ENCODE results near the gene RNF19B. TPM values are rescaled to one million over a fixed set of nuclear protein-coding genes. Genes with fewer than 3 reads are reported as not detected.
"Not testable (repeated sequence)": the region's sequence is repeated elsewhere in the genome, so short reads cannot be mapped to it uniquely, and the experiment has no call there.

Gene RNF19B
- total and polyA plus RNA-seq, 5 experiments from 2014 or later, result 0.44 to 21.6 (median 1.8) TPM

- H3K27me3 Mint-ChIP-seq, result no peaks in the 10 kb centered on the region
- H3K36me3 Mint-ChIP-seq, result peaks cover 4 to 25% (median 4%) of the 10 kb centered on the region in 3 donors
- no peak for DNase-seq
- no peaks in the 10 kb centered on the region for H3K9me3 Mint-ChIP-seq
- H3K4me1 Mint-ChIP-seq, result peaks cover 0 to 9% (median 5%) of the 10 kb centered on the region in 4 donors
- H3K4me3 Mint-ChIP-seq, result no peak overlapping the region
- POLR2A ChIA-PET, result no interaction called here
- ATAC-seq, result no peak
- peak overlapping the region in 1 of 10 donors; percentile 1 for H3K27ac Mint-ChIP-seq
These were observed 40.0 kb upstream of the RNF19B start for GRCh38 chr1:33004613-33005012.

- no peak for ATAC-seq
- H3K27me3 Mint-ChIP-seq, result no peaks in the 10 kb centered on the region
- POLR2A ChIA-PET, result no interaction called here
- H3K4me1 Mint-ChIP-seq, result peaks cover 0 to 9% (median 5%) of the 10 kb centered on the region in 4 donors
- no peak overlapping the region for H3K4me3 Mint-ChIP-seq
- no peak for DNase-seq
- peak overlapping the region in 1 of 10 donors; percentile 2 for H3K27ac Mint-ChIP-seq
- H3K9me3 Mint-ChIP-seq, result no peaks in the 10 kb centered on the region
- peaks cover 2 to 15% (median 4%) of the 10 kb centered on the region in 3 donors for H3K36me3 Mint-ChIP-seq
These were observed 39.0 kb upstream of the RNF19B start for GRCh38 chr1:33003657-33004056.

- DNase-seq (no peak), ATAC-seq (no peak)
- POLR2A ChIA-PET, result interaction anchor here (0.7 kb wide), 1 partner anchor 109 kb away, joined by 4 read pairs; no protein-coding TSS in a partner anchor
- H3K27me3 Mint-ChIP-seq, result no peaks in the 10 kb centered on the region
- H3K36me3 Mint-ChIP-seq, result no peaks in the 10 kb centered on the region
- H3K27ac Mint-ChIP-seq, result no peak overlapping the region
- no peak overlapping the region for H3K4me3 Mint-ChIP-seq
- H3K4me1 Mint-ChIP-seq, result peaks cover 13 to 21% (median 18%) of the 10 kb centered on the region in 4 donors
- no peaks in the 10 kb centered on the region for H3K9me3 Mint-ChIP-seq
These were observed 37.4 kb upstream of the RNF19B start for GRCh38 chr1:33002006-33002405.

GRCh38 chr1:33001282-33001681, 36.7 kb upstream of the RNF19B start:
- H3K36me3 Mint-ChIP-seq, result no peaks in the 10 kb centered on the region
- DNase-seq (no peak), ATAC-seq (no peak)
- H3K27ac Mint-ChIP-seq, result peak overlapping the region in 2 of 10 donors; percentile 4 to 15
- POLR2A ChIA-PET, result no interaction called here
- no peaks in the 10 kb centered on the region for H3K27me3 Mint-ChIP-seq
- H3K9me3 Mint-ChIP-seq, result no peaks in the 10 kb centered on the region
- H3K4me1 Mint-ChIP-seq, result peaks cover 12 to 25% (median 19%) of the 10 kb centered on the region in 4 donors
- no peak overlapping the region for H3K4me3 Mint-ChIP-seq

GRCh38 chr1:33000427-33001026, 35.9 kb upstream of the RNF19B start:
- no peaks in the 10 kb centered on the region for H3K9me3 Mint-ChIP-seq
- no peak overlapping the region for H3K4me3 Mint-ChIP-seq
- ATAC-seq (no peak), DNase-seq (no peak)
- no peaks in the 10 kb centered on the region for H3K36me3 Mint-ChIP-seq
- POLR2A ChIA-PET, result no interaction called here
- H3K27me3 Mint-ChIP-seq, result no peaks in the 10 kb centered on the region
- H3K4me1 Mint-ChIP-seq, result peaks cover 14 to 24% (median 19%) of the 10 kb centered on the region in 4 donors
- H3K27ac Mint-ChIP-seq, result peak overlapping the region in 5 of 10 donors; percentile 4 to 49 (median 20)

GRCh38 chr1:32998997-32999396, 34.4 kb upstream of the RNF19B start:
- POLR2A ChIA-PET, result interaction anchor here (0.6 kb wide), 1 partner anchor 162 kb away, joined by 3 read pairs; no protein-coding TSS in a partner anchor
- H3K27me3 Mint-ChIP-seq, result no peaks in the 10 kb centered on the region

GRCh38 chr1:32998064-32998463, 33.5 kb upstream of the RNF19B start:
- POLR2A ChIA-PET, result no interaction called here
- H3K27ac Mint-ChIP-seq, result peak overlapping the region in 7 of 10 donors; percentile 25 to 81 (median 62)
- H3K4me3 Mint-ChIP-seq, result no peak overlapping the region
- peaks cover 22 to 26% (median 23%) of the 10 kb centered on the region in 4 donors for H3K4me1 Mint-ChIP-seq
- DNase-seq, result no peak
- ATAC-seq, result no peak
- H3K9me3 Mint-ChIP-seq, result no peaks in the 10 kb centered on the region
- H3K36me3 Mint-ChIP-seq, result no peaks in the 10 kb centered on the region
- H3K27me3 Mint-ChIP-seq, result no peaks in the 10 kb centered on the region

More at GRCh38 chr1:32998997-32999396, 34.4 kb upstream of the RNF19B start:
- Mint-ChIP-seq H3K9me3 (no peaks in the 10 kb centered on the region), H3K4me1 (peaks cover 19 to 26% (median 23%) of the 10 kb centered on the region in 4 donors), H3K27ac (no peak overlapping the region), H3K4me3 (no peak overlapping the region), H3K36me3 (no peaks in the 10 kb centered on the region)
- ATAC-seq (no peak), DNase-seq (no peak)

GRCh38 chr1:32997381-32997891, 32.8 kb upstream of the RNF19B start:
- no peak for ATAC-seq
- H3K36me3 Mint-ChIP-seq, result no peaks in the 10 kb centered on the region
- H3K9me3 Mint-ChIP-seq, result no peaks in the 10 kb centered on the region
- peak overlapping the region in 8 of 10 donors; percentile 14 to 81 (median 40) for H3K27ac Mint-ChIP-seq
- H3K27me3 Mint-ChIP-seq, result no peaks in the 10 kb centered on the region
- POLR2A ChIA-PET, result interaction anchor here (1.2 to 1.7 kb wide), 2 partner anchors 10 to 33 kb away, joined by 4 to 8 read pairs; partner anchors contain the start of gene RNF19B
- DNase-seq, result no peak
- no peak overlapping the region for H3K4me3 Mint-ChIP-seq
- peaks cover 24 to 29% (median 26%) of the 10 kb centered on the region in 4 donors for H3K4me1 Mint-ChIP-seq

GRCh38 chr1:32993324-32993636, 28.7 kb upstream of the RNF19B start:
- H3K4me1 Mint-ChIP-seq, result peaks cover 16 to 54% (median 24%) of the 10 kb centered on the region in 4 donors
- peak overlapping the region in 1 of 10 donors; percentile 62 for H3K4me3 Mint-ChIP-seq
- POLR2A ChIA-PET, result interaction anchor here (1.0 to 1.8 kb wide), 2 partner anchors 12 to 42 kb away, joined by 3 to 5 read pairs; no protein-coding TSS in a partner anchor
- H3K9me3 Mint-ChIP-seq, H3K36me3 Mint-ChIP-seq, ATAC-seq, DNase-seq, H3K27me3 Mint-ChIP-seq: not testable (repeated sequence)
- peak overlapping the region in 3 of 10 donors; percentile 11 to 85 (median 68) for H3K27ac Mint-ChIP-seq

- peak overlapping the region in 3 of 10 donors; percentile 33 to 85 (median 44) for H3K27ac Mint-ChIP-seq
- H3K4me3 Mint-ChIP-seq, result peak overlapping the region in 1 of 10 donors; percentile 62
- H3K4me1 Mint-ChIP-seq, result peaks cover 11 to 48% (median 18%) of the 10 kb centered on the region in 4 donors
These were observed 28.1 kb upstream of the RNF19B start for GRCh38 chr1:32992489-32993323.

GRCh38 chr1:32991819-32992488, 27.3 kb upstream of the RNF19B start:
- H3K9me3 Mint-ChIP-seq, result no peaks in the 10 kb centered on the region
- ATAC-seq (no peak), DNase-seq (no peak)
- peak overlapping the region in 1 of 10 donors; percentile 43 for H3K4me3 Mint-ChIP-seq
- H3K27ac Mint-ChIP-seq, result peak overlapping the region in 3 of 10 donors; percentile 25 to 85 (median 44)
- POLR2A ChIA-PET, result interaction anchor here (0.9 kb wide), 1 partner anchor 27 kb away, joined by 4 read pairs; the partner anchor contains the start of gene RNF19B
- no peaks in the 10 kb centered on the region for H3K27me3 Mint-ChIP-seq
- H3K4me1 Mint-ChIP-seq, result peaks cover 8 to 44% (median 13%) of the 10 kb centered on the region in 4 donors
- no peaks in the 10 kb centered on the region for H3K36me3 Mint-ChIP-seq

More at GRCh38 chr1:32992489-32993323, 28.1 kb upstream of the RNF19B start:
- DNase-seq (peak in 1 of 10 donors; percentile 37), ATAC-seq (peak; percentile 60 to 73)
- Mint-ChIP-seq H3K27me3 (no peaks in the 10 kb centered on the region), H3K36me3 (no peaks in the 10 kb centered on the region), H3K9me3 (no peaks in the 10 kb centered on the region)
- POLR2A ChIA-PET, result interaction anchor here (0.6 to 1.8 kb wide), 4 partner anchors 12 to 41 kb away, joined by 3 to 5 read pairs (median 4); partner anchors contain the start of gene RNF19B

GRCh38 chr1:32991386-32991785, 26.8 kb upstream of the RNF19B start:
- H3K27me3 Mint-ChIP-seq, result no peaks in the 10 kb centered on the region
- POLR2A ChIA-PET, result no interaction called here

More at GRCh38 chr1:32991386-32991785, 26.8 kb upstream of the RNF19B start:
- peaks cover 4 to 48% (median 11%) of the 10 kb centered on the region in 4 donors for H3K4me1 Mint-ChIP-seq
- ATAC-seq (no peak), DNase-seq (no peak)
- H3K27ac Mint-ChIP-seq, result peak overlapping the region in 2 of 10 donors; percentile 29 to 57
- no peak overlapping the region for H3K4me3 Mint-ChIP-seq
- no peaks in the 10 kb centered on the region for H3K36me3 Mint-ChIP-seq
- H3K9me3 Mint-ChIP-seq, result no peaks in the 10 kb centered on the region

Data from naive thymus-derived CD8-positive, alpha-beta T cell (primary cell).